Adipocyte (in vitro differentiated cells): ENCODE data around the gene DRAM1.
A peak's percentile ranks its signal among the peaks of the same experiment; 100 is the strongest.

Experiments
- DNase-seq: peaks from one replicate; pipeline ENCODE4 v3.0.0-alpha.2; 2015; ENCODE audit warnings: low read depth
- H3K27me3 ChIP-seq: replicated peaks from 2 replicates; pipeline ENCODE4 v1.7.0; 2013; ENCODE audit warnings: mild to moderate bottlenecking, low read length, moderate library complexity; ENCODE audit not compliant: control insufficient read depth, insufficient read depth
- H3K36me3 ChIP-seq: 2 replicates; pipeline ENCODE4 v1.7.0; 2013; ENCODE audit warnings: low read length, mild to moderate bottlenecking, moderate library complexity; ENCODE audit not compliant: control insufficient read depth, insufficient read depth, severe bottlenecking
- H3K4me1 ChIP-seq: 2 replicates; pipeline ENCODE4 v1.7.0; 2013; ENCODE audit warnings: mild to moderate bottlenecking, low read length, moderate library complexity; ENCODE audit not compliant: control insufficient read depth, insufficient read depth
- H3K4me3 ChIP-seq: 2 replicates; pipeline ENCODE4 v1.7.0; 2013; ENCODE audit warnings: mild to moderate bottlenecking, low read length, moderate library complexity
- H3K9ac ChIP-seq: 2 replicates; pipeline ENCODE4 v1.7.0; 2013; ENCODE audit warnings: mild to moderate bottlenecking, low read length, moderate library complexity
- H3K9me3 ChIP-seq: 2 replicates; pipeline ENCODE4 v1.7.0; 2013; ENCODE audit warnings: mild to moderate bottlenecking, low read length, moderate library complexity; ENCODE audit not compliant: control insufficient read depth

DRAM1 gene

DNA sequence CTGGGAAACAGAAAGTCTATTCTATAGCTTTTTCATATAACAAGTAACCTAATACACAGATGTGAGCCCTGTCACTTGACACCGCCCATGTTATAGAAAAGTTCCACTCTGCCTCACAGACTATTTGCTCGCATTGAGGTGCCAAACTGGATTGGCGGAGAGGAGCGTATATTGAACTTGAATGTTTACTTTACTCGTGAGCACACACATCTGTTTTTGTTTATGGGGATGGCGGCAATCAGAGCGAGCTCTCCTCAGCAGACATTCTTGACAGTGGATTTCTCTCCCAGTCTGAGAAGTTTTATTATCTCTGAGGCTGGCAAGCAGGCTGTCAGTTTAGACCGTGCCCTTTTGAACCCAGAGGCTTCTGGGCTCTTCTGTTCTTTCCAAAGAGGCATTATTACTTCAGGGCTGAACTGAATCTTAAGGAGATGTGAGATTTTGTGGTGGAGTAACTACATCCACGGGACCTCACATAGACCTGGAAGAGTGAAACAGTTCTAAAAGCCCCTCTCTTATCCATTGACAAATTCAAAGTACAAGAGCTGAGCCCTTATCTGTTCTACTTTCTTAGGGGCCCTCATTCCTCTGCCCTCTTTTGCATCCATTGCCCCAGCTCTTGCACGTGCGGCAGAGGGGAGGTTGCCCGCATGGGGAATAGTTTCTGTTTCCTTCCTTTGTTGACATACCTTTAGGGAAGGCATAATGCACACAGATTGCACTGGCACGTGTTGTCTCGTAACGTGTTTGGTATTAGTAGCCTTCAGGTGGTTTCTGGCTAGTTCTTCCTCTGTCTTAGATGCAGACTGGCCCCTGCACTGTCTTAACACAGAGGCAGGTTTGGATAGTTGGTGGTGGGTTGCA lies 68.2 kb downstream of the DRAM1 start:
- DNase-seq = peak; percentile 84
- Histone ChIP-seq H3K36me3 (no peaks in the 10 kb centered on the region), H3K9ac (peak overlapping the region; percentile 43), H3K9me3 (no peaks in the 10 kb centered on the region), H3K27me3 (no peaks in the 10 kb centered on the region), H3K4me1 (peaks cover 47% of the 10 kb centered on the region), H3K4me3 (peak overlapping the region; percentile 26)

DNA sequence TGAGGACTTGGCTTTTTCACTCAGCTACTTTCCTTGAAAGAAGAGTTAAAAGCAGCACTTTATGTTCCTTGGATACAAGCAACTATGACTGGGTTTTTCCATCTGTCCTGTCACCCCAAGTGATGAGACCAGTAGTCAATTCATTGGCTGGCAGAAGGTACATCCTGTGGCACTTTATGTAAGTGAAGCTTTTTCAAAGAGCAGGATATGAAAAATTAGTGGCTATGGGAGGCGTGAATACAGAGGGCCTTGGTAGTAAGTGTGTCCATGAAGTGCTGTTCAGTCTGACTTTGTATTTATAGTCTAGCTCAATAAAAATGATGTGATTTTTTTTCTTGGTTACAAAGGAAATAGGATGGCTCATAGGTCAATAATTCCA lies 68.8 kb downstream of the DRAM1 start:
- Histone ChIP-seq H3K4me1 (peaks cover 41% of the 10 kb centered on the region), H3K36me3 (no peaks in the 10 kb centered on the region), H3K9ac (peak overlapping the region; percentile 43), H3K9me3 (no peaks in the 10 kb centered on the region), H3K27me3 (no peaks in the 10 kb centered on the region), H3K4me3 (peak overlapping the region; percentile 26)
- DNase-seq = no peak

DNA sequence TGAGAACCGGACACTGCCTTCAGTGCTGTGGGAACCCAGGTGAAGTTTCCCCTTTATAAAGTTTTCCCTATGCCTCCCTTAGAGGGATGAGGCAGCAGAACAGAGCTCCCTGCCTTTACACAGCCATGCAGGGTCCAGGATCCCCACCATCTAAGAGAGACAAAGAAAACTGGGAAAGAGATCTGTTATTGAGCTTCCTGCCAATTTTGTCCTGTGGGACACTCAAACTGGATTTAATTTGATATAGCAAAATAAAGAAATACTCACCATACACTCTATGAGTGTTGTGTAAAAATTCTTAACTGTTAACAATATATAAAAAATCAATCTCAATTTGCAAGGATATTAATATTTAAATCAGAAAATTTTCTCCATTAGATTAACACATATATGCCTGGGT lies 69.9 kb downstream of the DRAM1 start:
- Histone ChIP-seq H3K4me3 (no peak overlapping the region), H3K9ac (peak overlapping the region; percentile 0), H3K9me3 (no peaks in the 10 kb centered on the region), H3K27me3 (no peaks in the 10 kb centered on the region), H3K4me1 (peaks cover 30% of the 10 kb centered on the region), H3K36me3 (no peaks in the 10 kb centered on the region)
- no peak for DNase-seq

DNA sequence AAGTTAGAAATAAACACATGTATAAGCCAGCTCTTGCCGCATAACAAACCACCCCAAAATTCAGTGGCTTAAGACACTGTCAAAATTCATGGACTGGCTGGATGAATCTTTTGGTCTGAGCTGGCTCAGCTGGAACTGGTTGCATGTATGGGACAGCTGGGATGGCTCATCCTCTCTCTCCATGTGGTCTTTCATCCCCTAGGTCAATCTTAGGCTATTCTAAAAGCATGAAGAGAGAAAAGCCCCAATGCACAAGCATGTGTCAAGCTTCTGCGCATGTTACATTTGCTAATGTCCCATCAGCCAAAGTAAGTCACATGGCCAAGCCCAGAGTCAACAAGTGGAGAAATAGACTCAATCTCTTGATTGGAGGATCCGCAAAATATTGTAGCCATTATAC lies 71.0 kb downstream of the DRAM1 start:
- Histone ChIP-seq H3K9me3 (no peaks in the 10 kb centered on the region), H3K4me3 (no peak overlapping the region)

DNA sequence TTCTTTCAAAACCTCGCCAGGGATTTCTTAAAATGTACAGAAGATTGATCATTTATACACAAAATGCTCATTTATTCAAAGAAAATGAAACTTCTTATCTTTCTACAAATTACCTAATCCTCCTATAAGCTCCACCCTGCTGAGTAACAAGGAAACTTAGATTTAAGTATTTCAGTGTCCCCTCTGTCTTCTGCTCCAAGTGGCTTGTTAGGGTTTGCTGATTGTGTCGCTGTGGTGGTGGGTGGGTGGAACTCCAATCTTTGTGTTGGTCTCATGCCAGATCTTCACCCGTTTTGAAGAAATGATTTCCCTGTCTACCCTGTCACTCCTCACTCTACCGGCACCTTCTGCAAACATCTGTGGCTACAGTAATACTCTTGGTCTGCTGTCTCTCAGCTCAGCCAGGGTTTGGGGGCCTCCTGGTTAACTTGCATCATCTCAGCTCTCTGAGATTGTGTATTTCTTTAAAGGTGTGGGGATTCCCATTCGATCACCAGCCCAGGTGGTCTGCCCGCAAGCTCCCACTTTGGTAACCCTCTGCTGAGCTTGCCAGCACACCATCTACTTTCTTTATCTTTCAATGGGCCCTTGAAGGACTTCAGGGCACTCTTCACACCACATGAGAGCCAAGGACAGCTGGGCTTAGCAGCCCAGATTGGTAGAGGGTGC lies 73.8 kb downstream of the DRAM1 start:
- Histone ChIP-seq H3K9me3 (no peaks in the 10 kb centered on the region), H3K36me3 (no peaks in the 10 kb centered on the region), H3K9ac (no peak overlapping the region), H3K4me1 (peaks cover 12% of the 10 kb centered on the region), H3K27me3 (no peaks in the 10 kb centered on the region), H3K4me3 (no peak overlapping the region)
- no peak for DNase-seq

More for the DNA sequence above, 71.0 kb downstream of the DRAM1 start:
- Histone ChIP-seq H3K9ac (no peak overlapping the region), H3K4me1 (peaks cover 26% of the 10 kb centered on the region), H3K27me3 (no peaks in the 10 kb centered on the region), H3K36me3 (no peaks in the 10 kb centered on the region)
- DNase-seq = no peak

DNA sequence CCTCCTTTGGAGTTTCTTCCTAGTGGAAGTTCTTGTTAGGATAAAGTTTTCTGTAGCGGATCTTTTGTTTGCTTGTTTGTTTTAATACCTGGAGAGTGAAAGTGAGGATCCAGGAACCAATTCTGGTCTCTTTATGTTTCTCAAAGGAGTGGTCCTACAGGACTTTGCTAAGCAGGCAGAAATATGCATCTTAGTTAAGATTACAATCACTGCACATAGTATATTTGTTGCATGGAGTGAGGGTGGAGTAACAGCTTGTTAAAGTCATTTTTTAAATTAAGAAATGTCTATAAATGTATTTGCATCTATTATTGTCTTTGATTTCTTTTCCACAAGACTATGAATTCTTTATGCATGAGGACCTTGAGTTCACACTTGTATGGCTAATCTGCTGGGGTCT lies 76.7 kb downstream of the DRAM1 start:
- Histone ChIP-seq H3K36me3 (no peaks in the 10 kb centered on the region), H3K4me1 (peaks cover 18% of the 10 kb centered on the region), H3K4me3 (no peak overlapping the region), H3K9ac (no peak overlapping the region), H3K27me3 (no peaks in the 10 kb centered on the region), H3K9me3 (no peaks in the 10 kb centered on the region)
- no peak for DNase-seq

DNA sequence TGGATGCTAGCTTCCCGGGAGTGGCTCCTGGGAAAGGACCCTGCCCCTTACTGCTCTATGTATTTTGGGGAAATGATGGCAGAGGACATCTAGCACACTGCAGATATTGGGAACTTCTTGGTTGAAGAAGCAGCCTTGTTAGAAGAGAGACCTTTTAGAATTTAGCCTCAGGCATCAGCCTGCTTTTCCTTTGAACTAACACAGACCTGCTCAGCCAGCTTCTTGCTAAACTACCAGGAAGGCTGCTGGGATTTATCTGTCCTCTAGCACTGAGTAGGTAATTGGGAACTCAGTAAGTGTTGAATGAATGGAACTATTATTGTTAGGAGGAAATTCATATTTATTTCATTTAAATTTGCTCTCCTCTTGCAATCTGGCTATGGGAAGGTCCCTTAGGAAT lies 77.3 kb downstream of the DRAM1 start:
- Histone ChIP-seq H3K27me3 (no peaks in the 10 kb centered on the region), H3K4me1 (peaks cover 18% of the 10 kb centered on the region), H3K9ac (no peak overlapping the region), H3K36me3 (no peaks in the 10 kb centered on the region), H3K4me3 (no peak overlapping the region), H3K9me3 (peaks cover 1% of the 10 kb centered on the region)
- DNase-seq = no peak

DNA sequence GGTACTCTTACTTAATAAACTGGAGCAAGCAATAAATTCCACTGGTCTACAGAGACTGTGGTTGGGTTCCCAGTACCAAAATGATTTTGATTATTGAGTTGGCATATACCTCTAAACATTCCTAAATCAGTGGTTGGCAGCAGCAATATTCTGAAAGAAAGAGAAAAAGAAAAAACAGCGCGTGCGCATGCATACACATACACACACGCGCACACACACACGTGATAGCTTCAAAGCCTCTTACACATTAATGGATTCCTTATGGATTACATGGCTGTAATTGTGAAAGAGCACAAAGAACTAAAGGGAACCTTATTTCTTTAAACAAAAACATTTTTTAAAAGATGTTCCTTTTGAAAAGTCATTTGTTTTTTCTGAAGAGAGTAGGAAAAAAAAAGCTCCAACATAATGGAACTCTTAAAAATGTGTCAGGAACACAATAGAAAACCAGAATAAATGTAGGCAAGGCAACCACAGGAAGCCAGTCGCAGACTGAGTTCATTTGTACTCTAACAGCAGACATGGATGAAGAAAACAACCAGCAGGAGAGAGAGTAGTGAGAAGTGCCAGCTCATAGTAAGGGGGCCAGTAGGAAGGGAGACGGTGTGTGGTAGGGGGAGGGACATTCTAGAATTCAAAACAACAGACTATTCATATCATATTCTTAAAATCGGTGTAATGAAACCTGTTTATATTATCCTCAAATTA lies 80.0 kb downstream of the DRAM1 start:
- peak; percentile 65 for DNase-seq
- H3K9ac ChIP-seq = peak overlapping the region; percentile 68
- peaks cover 5% of the 10 kb centered on the region for H3K9me3 ChIP-seq
- peak overlapping the region; percentile 50 for H3K4me3 ChIP-seq
- H3K36me3 ChIP-seq = no peaks in the 10 kb centered on the region
- peaks cover 18% of the 10 kb centered on the region for H3K4me1 ChIP-seq
- no peaks in the 10 kb centered on the region for H3K27me3 ChIP-seq

DNA sequence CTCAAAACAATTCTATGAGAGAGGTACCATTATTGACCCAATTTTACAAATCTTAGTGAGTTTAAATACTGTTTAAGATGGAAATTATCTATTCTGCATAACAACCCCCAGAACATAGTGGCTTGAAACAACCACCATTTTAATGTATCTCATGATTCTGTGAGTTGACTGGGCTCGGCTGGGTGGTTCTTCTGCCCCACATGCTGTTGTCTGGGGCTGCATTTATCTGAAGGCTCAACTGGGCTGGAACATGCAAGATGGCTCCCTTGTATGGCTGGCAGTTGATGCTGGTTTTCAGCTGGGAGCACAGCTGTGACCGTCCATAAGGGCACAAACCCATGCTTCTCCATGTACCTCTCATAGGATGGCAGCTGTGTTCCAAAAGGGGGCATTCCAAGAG lies 82.2 kb downstream of the DRAM1 start:
- no peak for DNase-seq
- H3K9me3 ChIP-seq = peaks cover 5% of the 10 kb centered on the region
- peaks cover 18% of the 10 kb centered on the region for H3K4me1 ChIP-seq
- H3K4me3 ChIP-seq = no peak overlapping the region
- no peaks in the 10 kb centered on the region for H3K36me3 ChIP-seq
- H3K27me3 ChIP-seq = no peaks in the 10 kb centered on the region
- H3K9ac ChIP-seq = no peak overlapping the region

DNA sequence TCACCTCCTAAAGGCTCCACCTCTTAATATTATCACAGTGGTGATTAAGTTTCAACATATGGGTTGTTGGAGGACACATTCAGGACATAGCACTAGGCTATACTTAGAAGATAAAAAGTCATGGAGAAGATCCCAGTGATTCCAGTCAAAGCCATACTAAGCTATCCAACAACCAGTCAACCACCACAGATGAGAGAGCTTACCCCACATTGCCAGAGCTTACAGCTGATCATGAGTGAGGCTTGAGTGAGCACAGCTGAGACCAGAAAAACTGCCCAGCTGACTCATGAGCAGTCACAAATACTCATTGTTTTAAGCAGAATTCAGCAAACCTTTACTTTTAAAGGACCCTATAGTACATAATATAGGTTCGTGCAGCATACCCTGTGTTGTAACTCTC lies 85.1 kb downstream of the DRAM1 start:
- no peak for DNase-seq
- no peaks in the 10 kb centered on the region for H3K27me3 ChIP-seq

DNA sequence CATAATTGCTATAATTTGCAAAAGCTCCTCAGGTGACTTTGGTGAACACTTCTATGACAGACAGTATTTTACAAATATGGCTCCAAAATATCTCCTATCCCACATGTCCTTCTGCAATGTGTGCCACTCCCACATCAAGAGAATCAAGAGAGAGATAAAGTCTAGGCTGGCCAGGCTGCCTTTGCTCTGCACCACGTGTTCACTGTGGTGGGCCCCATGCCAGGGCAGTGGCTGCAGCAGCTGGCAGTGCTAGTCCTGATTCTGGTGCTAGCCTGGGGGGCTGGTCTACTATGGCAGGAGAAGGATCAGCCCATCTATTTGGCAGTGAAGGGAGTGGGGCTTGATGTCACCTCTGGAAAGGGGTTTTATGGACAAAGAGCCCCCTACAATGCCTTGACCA lies 86.3 kb downstream of the DRAM1 start:
- Histone ChIP-seq H3K9me3 (peaks cover 5% of the 10 kb centered on the region), H3K4me1 (no peaks in the 10 kb centered on the region), H3K9ac (no peak overlapping the region), H3K4me3 (no peak overlapping the region), H3K27me3 (no peaks in the 10 kb centered on the region), H3K36me3 (no peaks in the 10 kb centered on the region)
- DNase-seq = no peak

More for the DNA sequence above, 85.1 kb downstream of the DRAM1 start:
- Histone ChIP-seq H3K36me3 (no peaks in the 10 kb centered on the region), H3K9me3 (peaks cover 5% of the 10 kb centered on the region), H3K4me1 (peaks cover 6% of the 10 kb centered on the region), H3K9ac (no peak overlapping the region), H3K4me3 (no peak overlapping the region)
